GM19463 (cell line): Measurements from ENCODE around the gene TAF6.
A peak's percentile ranks its signal among the peaks of the same experiment; 100 is the strongest.

Source experiments
- ATAC-seq: cut with Tn5 transposase; IDR thresholded peaks from one replicate; pipeline ENCODE4 v1.9.1; 2021; ENCODE audit warnings: mild to moderate bottlenecking, moderate library complexity; ENCODE audit not compliant: unreplicated experiment

TAF6 gene

DNA sequence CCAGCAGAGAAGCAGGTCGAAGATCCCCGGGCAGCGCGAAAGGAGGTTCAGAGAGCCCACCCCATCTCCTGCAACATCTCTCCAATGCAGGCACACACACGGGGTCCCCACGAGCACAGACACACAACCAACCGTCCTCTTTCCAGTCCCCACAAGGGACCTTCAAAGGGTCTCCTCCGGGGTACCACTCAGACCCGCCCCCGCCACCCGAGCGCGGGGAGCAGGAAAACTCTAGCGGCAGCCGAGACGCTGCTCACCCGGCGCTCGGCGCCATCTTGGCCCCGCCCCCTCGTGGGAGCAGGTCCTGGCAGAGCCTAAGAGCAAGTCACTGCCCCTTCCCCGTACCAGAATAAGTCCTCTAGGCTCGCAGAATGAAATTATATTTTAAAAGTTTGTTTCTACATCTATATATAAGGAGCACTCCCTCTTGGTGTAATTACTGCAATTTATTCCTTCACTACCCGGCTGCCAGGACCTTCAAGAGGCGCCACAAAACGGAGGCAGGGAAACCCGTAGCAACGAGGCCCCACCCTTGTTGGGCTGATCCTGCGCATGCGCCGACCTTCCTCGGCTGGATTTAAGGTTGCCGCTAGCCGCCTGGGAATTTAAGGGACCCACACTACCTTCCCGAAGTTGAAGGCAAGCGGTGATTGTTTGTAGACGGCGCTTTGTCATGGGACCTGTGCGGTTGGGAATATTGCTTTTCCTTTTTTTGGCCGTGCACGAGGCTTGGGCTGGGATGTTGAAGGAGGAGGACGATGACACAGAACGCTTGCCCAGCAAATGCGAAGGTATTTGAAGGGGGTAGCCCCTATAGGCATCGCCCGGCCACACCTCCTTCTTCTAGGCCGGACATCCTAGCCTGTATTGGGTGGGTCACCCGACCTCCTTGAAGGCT is at the start of gene TAF6, which contains the start of gene CNPY4:
Gene TAF6 (minus strand): TSS at position 287 of the 898 bp plus-strand sequence. CDS start 5,149 bp downstream, outside the sequence.
Gene CNPY4 (plus strand): TSS at position 563 of the 898 bp plus-strand sequence. CDS start 111 bp downstream, at position 674.
- peak; percentile 67 for ATAC-seq

DNA sequence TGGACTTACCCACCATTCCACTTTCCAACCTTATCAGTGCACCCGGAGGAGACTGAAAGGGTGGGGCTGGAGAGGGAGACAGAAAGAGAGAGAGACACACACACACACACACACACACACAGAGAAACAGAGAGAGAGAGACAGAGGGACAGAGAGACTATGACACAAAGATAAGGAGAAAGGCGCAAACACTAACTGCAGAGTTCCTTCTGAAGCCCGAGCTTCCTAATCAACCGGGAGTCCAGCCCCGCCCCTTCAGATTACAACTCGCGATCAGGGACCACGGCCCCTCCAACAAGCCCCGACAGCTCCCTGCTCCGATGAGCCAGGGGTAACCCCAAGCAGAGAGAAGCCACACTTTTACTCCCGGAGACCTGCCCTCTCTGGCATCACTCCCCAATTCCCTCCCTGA is 48.8 kb upstream of the TAF6 start:
- ATAC-seq, result no peak

DNA sequence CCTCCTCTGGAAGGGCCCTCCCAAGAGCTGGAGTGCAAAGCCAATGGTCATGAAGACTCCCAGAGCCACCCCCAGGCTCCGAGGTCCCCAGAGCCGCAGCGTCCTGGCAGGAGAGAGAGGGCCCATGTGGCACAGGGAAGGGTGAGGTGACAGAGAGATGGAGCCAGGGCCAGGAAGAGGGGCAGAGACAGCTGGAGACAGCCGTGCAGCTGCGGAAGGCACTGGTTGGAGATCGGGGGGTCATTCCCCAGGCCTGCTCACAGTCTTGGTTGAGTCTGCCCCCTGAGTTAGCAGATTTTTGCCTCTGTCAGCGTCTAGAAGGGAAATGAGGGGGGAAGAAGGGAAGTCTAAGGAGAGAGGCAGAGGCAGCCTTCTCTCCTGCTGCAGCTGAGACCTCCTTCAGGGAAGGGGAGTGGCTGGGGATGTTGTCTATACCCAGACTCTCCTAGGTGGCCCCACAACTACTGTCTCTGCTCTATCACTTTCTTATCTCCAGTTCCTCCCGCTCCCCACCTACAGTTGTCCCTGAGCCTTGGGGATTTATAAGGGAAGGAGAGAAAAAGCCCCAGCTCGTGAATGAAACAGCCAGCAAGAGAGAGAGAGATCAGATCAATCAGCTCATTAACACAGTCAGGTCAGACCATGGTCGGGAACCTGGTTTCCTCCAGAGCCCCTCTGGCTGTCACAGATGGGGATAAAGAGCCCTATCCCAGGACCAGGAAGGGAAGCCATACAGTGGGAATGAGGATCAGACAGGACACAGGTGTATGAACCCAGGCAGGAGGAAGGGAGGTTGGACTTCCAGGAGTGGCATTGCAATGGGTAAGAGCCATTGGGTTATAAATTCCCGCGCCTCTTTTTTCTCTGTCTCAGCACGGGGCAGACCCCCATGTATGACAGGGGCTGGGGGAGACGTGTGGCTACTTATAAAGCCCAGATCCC is 48.1 kb upstream of the TAF6 start:
- ATAC-seq, result no peak

DNA sequence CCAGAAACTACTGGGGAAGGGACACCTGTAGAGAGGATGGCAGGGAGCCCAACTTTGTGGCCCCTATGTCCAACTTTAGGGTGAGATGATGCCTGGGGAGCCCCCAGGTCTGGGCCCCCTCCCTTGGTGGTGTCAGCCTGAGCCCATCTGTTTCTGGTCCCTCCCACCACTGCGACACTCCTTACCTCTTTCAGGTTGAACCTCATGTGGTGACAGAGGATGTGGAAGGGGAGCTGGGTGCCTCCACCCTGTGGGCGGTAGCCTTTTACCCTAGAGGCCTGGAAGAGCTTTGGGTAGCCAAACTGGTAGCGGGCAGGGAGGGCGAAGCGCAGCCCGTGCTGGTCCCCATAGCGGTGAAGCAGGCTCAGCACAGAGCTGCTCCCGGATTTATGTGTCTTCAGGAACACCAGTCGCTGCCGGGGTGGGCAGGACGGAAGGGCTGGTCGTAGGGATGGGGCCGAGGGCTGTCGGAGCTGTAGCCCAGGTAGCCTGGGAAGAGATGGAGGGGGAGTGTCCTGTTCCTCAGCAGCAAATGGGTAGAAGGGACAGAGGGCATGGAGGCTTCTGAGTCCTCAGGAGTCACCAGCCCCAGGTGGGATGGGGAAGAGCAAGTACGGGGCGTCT is 47.3 kb upstream of the TAF6 start:
- ATAC-seq, result no peak

DNA sequence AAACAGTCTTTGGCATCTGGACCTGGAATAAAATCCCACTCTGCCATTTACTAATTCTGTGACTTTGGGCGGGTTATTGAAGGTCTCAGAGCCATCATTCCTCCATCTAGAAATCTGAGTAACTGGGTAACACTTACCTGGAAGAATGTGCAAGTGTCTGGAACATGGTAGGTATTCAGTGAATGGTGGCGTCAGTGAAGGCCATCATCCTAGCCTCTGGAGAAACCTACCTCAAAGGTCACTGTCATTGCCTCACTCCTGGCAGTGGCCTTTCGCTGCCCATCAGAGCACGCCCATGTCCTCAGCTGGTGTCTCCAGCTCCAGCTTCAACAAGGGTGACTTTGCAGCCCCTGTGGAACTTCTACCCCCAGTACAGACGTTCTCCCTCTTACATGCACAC is 44.7 kb upstream of the TAF6 start:
- ATAC-seq, result no peak

DNA sequence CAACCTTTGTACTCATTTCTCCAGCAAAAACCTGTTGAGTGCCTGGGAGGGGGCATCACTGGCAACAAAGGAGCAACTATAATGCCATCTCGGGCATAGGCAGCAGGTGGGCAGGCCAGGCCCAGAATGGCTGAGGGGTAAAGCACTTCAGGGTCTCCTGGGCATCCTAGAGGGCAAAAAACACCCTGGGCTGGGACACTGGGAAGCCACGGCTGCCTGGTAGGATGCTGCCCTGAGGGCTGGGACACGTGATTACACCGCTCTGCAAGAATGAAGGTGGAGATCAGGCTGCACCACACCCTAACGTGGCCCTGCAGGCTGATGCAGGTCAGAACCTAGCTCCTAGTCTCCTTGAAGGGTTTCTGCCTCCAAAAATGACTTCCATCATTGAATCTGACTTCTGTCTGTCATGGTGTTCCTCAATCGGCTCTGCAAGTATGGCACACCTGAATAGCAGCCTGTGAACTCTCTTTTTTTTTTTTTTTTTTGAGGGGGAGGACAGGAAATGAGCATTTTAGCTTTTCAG is 43.9 kb upstream of the TAF6 start:
- ATAC-seq, result no peak

DNA sequence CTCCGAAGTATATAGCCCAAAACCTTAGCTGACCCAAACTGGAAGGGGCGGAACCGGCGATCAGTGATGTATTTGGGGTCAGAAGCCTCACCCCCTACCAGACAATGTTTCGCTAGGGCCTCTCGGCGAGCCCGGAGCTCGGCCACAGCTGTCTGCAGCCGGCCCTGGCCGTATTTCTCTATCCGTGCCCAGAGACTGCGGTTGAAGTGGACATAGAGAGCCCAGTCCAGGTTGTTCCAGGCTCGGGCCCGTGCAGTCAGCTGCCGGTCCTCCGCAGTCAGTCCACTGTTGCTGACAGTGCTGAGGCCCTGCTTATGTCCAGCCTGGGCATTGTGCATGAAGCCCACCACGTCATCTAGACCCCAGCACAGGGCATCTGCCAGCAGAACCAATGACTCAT is 40.9 kb upstream of the TAF6 start:
- ATAC-seq, result no peak

DNA sequence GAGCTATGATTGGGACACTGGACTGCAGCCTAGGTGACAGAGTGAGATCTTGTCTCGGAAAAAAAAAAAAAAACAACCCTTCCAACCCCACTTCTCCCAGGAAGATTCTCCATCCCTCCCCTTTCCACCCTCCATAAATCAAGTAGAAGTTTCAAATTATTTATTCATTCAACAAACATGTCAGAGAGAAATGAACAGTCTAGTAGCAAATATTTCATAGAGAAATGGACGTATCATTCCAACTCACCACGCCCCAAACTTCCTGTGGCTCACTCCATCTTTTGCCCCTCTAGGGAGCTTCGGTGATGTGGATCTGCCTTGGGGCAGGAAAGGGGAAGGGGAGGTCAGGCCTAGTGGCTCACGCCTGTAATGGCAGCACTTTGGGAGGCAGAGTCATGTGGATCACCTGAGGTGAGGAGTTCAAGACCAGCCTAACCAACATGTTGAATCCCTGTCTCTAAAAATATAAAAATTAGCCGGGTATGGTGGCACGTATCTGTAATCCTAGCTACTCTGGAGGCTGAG is 40.0 kb upstream of the TAF6 start:
- ATAC-seq, result no peak

DNA sequence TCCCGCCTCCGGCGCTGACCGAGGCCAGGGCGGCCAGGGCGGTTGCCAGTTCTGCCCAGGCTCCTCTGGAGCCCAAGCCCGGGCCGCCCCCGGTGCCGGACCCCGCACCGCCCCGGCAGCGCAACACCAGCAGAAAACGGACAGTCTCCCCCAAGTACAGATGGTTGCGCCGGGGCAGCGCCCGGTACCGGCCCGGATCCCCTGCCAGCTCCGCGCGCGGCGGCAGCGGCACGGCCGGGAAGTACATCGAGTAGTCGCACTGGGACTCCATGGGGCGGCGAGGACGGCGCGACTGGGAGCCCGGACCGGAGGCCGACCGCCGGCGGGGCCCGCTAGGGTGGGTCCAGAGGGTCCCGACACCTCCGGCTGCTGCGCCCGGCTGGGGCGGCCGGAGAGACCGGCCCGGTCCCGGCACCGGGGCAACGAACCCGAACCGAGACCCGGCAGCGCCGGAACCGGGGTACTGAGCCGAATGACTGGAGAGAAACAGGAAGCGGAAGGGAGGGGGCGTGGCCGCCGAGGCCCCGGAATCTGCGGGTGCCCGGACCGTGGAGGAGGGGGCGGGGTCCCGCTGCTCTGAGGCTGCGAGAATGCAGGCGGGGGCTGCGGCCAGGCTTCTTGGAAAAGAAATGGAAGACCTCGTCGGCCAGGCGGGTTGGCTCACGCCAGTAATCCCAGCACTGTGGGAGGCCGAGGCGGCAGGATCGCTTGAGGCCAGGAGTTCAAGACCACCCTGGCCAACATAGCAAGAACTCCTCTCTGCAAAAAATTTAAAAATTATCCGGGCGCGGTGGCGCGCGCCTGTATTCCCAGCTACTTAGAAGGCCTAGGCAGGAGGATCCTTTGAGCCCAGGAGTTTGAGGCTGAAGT is 39.3 kb upstream of the TAF6 start, which contains the start of gene TRAPPC14:
Gene TRAPPC14 (minus strand): TSS at position 495 of the 870 bp plus-strand sequence. CDS start 224 bp downstream, at position 271.
- ATAC-seq, result peak; percentile 95

DNA sequence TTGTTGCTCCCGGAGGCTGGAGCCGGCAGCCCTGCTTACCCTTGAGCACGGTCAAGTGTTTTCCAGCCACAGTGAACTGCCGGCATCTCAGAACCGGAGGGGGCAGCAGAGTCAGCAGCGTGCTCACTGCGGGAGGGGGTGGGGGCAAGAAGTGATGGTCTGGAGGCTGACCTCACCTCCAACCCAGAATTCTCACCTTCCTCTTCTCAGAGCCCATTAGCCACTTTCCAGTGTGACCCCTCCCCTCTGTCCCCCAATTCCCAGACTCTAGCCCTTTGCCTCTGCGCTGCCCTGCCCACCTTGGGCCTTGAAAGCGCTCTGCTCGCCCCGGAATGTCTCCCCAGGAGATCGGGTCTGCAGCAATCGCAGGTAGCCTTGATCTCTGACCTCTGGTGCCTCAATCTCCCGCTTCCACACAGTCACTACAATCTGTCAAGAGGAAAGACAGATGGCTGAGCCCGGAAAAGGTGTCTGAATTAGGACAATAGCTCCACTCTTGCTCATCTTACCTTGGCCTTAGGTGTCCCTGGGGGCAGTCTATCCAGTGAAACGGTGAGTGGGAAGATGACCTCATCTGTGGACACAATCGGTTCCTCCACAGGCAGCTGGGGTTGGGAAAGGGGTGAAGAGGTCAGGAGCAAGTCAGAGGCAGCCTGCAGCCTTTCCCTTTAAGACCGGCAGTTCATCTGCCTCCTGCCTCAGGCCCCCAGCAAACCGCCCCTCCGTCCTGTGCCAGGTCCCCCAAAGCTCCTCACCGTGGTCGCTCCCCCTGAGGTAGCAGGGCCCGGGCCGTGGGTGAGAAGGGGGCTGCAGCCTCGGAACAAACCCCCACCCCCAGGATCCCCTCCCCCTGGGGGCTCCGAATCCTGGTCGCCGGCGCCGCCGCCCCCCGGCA is 38.4 kb upstream of the TAF6 start:
- ATAC-seq, result no peak

DNA sequence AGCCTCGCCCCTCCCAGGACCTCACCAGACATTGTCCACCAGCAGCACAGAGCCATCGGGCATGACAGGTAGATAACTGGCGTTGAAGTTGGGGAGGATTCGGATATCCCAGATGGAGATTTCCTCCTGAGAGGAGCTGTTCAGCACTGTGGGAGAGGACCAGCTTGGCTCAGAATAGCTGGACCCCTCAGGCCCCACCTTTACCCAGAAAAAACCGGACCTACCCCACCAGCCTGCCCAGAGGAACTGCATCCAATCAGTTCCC is 37.8 kb upstream of the TAF6 start:
- no peak for ATAC-seq

DNA sequence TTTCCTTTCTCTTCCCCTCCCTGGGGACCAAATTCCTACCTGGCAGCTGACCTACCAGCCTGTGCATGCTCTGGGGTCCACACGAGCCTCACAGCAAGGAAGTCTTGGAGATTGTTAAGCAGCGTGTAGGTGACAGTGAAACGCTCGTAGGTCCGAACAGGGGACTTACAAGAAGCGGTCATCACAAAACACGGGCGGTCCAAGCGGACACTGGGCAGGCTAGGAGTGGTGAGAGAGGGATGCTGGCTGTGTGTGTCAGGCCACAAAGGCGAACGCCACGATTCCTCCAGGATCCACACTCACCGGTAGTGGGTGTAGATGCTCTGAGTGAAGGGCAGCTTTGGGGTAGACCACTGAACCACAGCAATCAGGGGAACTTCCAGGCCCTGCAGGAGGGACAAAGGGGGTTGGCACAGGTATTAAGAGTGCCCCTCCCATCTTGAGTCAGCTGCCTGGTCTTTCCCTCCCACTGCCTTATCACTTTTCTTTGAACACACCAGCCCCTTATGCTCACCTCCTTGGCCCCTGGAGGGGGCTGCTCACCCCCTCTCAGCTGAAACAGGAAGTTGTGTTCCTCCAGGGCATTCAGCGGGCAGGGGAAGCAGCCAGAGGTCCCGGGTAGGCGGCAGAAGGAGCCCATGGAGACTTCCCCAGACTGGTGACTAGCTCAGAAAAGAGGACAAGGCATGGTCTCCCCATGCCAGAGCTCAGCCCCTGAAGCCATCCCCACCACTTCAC is 37.3 kb upstream of the TAF6 start:
- ATAC-seq, result no peak

DNA sequence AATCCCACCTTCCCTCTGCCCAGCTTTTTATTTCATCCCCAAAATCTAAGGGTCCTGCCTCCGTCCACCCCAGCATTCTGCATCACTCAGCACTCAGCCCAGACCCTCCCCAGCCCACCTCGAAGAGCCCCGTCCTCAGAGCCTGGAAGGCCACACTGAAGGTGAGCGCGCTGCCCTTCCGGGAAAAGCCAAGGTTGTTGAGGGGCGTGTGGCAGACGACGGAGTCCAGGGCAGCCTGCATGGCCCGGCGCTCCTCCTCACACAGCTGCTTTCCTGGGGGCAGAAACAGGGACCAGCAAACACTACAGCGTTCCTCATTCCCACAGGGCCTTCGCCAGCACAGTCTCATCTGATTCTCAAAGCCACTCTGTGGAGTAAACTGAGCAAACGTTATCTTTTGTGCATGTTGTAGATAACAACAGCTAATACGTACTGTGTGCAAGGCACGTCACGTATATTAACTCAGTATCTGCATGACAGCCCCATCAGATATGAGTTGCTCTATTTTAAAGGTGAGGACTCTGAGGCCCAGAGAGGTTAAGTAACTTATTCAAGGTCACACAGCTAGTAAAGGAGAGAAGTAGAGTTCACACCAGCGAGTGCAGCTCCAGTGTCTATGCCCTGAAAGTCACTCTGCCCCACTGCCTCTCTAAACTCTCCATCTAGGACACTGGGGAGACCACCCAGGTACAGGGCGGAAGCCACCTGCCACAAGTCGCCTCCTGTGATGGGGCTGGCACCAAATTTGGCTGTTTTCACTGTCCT is 36.6 kb upstream of the TAF6 start:
- ATAC-seq, result no peak

DNA sequence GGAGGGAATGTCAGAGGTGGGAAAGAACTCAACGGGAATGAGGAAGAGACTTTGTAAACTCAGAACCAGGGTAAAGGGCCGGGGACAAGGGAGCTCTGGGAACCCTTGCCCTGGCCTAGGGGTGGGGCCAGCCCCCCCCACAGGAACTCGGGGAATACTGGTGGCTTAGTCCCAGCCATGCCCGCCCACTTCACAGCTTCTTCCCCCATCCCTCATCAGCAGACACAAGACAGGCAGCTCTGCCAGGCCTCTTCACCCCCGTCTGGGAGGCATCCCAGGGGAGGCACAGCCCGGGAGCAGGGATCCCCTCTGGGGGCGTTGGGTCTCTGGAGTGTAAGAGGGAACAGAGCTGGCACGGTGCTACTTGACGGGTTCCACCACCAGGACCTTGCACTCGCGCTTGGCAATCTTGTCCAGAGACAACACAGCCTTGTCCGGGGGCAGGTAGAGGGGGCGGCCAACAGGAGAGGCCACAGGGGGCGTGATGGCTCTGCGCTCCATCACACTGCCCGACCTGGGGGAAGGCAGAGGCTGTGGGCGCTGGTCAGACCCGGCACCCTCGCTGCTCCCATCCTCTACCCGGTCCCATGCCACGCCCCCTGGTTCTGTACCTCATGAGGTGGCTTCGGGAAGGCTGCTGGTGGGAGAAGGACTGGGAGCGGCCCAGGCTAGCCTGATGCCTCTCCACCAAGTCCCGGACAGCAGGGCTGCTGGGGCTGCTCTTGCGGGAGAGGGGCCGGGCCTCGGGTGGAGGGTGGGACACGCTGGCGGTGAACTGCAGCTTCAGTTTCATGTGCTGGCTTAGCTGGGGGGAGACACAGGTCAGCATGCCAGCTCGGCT is 35.7 kb upstream of the TAF6 start:
- no peak for ATAC-seq

DNA sequence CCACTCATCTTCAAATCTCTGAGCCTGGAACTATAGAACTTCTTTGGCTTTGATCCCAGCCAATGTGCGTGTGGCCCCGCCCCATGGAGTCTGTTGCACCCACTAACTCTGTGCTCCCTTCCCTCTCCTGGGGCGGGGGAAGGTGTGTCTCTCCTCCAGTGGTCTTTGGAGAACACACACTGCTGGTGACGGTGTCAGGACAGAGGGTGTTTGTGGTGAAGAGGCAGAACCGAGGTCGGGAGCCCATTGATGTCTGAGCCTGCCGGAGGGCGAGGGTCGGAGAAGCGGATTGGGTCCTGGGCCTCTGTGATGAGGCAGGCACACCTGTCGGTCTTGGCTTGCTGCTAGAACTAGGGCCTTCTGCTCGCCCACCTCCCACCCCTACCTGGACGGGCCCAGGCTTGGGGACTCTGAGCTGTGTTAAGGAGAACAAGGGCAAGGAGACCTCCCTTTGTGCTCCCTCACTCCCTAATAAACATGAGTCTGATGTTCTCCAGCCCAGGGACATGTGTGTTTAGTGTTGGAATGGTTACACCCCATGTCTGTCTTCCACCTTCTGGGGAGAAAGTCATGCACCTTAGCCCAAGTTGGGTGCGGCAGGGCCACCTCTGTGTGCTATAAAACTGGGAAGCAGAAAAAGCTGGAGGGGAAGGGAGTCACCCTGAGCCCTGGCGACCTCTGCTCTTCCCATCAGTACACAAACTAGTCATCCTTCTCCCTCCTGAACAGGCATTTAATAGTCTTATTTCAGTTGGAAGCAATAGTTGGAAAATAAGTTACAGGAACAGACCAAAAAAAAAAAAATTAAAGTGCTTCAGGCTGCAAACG is 34.8 kb upstream of the TAF6 start:
- ATAC-seq, result no peak
